Measurements from ENCODE around the gene SLFN11.
"Not testable (repeated sequence)": the region's sequence is repeated elsewhere in the genome, so short reads cannot be mapped to it uniquely, and the experiment has no call there.

The SLFN11 gene, protein sequence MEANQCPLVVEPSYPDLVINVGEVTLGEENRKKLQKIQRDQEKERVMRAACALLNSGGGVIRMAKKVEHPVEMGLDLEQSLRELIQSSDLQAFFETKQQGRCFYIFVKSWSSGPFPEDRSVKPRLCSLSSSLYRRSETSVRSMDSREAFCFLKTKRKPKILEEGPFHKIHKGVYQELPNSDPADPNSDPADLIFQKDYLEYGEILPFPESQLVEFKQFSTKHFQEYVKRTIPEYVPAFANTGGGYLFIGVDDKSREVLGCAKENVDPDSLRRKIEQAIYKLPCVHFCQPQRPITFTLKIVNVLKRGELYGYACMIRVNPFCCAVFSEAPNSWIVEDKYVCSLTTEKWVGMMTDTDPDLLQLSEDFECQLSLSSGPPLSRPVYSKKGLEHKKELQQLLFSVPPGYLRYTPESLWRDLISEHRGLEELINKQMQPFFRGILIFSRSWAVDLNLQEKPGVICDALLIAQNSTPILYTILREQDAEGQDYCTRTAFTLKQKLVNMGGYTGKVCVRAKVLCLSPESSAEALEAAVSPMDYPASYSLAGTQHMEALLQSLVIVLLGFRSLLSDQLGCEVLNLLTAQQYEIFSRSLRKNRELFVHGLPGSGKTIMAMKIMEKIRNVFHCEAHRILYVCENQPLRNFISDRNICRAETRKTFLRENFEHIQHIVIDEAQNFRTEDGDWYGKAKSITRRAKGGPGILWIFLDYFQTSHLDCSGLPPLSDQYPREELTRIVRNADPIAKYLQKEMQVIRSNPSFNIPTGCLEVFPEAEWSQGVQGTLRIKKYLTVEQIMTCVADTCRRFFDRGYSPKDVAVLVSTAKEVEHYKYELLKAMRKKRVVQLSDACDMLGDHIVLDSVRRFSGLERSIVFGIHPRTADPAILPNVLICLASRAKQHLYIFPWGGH

GRCh38 chr17:35373534-35373983 lies at the start of gene SLFN11:
Gene SLFN11, minus strand, starts transcription at chr17:35373621. Its CDS starts 9,814 bp downstream, at chr17:35363807.
- DNase-seq: no peak

GRCh38 chr17:35421069-35421468 lies 47.6 kb upstream of the SLFN11 start:
- DNase-seq: not testable (repeated sequence)

GRCh38 chr17:35416659-35417058 lies 43.2 kb upstream of the SLFN11 start:
- DNase-seq: no peak

GRCh38 chr17:35414707-35415106 lies 41.3 kb upstream of the SLFN11 start:
- not testable (repeated sequence) for DNase-seq

- DNase-seq: no peak
These were observed 40.8 kb upstream of the SLFN11 start for GRCh38 chr17:35414247-35414646.

DNA sequence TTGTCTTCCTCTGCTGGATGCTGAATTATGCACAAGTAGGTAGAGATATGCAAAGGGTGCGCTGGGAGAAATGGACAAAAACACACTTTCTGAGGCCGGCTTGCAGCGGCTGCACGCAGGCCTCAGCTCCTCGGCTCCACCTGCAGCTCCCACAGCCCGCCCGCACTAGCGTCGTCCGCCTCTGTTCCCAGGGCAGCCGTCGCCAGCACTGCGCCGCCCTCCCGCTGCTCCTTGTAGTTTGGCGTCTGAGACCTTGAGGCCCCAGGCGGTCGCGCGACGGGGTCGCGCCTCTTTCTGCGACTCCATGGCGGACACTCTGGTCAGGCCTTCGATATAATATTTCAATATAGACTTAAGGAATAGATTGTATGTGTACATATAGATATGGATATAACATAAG lies 34.1 kb upstream of the SLFN11 start:
- no peak for DNase-seq

- DNase-seq: no peak
These were observed 33.1 kb upstream of the SLFN11 start for GRCh38 chr17:35406568-35406967.

DNA sequence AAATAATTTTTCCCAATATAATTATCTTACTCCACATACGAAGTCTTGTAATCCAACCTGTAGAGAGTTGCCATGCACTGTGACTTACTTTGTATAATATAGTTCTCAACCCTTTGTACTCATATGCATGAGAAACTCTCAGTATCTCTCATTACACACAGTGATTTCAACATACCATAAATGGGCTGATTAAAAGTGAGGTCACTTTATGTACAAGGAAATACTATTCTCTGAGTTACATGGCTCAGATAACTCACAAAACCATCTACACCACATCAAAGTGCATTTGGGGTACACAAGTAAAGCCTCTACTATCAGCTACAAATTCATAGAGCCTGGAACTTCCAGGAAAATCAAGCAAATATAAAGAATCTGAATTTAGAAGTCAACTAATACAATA lies 30.9 kb upstream of the SLFN11 start:
- DNase-seq: no peak

DNA sequence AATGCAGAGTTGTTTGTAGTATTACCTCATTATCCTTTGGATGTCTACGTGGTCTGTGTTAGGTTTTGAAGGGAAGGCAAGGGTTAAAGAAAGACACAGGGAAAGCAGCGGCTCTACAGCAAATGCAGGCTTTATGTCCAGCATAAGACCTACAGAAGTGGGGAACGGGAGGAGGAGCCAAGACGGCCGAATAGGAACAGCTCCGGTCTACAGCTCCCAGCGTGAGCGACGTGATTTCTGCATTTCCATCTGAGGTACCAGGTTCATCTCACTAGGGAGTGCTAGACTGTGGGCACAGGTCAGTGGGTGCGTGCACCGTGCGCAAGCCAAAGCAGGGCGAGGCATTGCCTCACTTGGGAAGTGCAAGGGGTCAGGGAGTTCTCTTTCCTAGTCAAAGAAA lies 20.4 kb upstream of the SLFN11 start:
- not testable (repeated sequence) for DNase-seq

DNA sequence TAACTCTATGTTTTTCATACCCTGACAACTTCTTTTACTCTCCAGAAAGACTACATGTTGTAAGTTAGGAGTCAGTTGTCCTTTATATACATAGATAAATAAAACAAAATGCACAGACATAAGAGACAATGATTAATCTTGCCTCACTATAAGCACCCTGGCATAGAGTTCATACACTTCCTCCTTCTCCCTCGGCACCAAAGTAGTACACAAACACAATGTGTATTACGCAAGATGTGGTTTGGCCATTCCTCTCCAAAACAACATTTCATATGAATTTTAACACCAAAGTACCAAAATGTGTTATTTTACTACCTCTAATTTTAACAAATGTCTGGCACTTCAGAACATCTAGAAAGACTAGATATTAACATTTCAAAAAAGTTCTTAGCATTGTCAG lies 17.2 kb upstream of the SLFN11 start:
- DNase-seq: no peak

DNA sequence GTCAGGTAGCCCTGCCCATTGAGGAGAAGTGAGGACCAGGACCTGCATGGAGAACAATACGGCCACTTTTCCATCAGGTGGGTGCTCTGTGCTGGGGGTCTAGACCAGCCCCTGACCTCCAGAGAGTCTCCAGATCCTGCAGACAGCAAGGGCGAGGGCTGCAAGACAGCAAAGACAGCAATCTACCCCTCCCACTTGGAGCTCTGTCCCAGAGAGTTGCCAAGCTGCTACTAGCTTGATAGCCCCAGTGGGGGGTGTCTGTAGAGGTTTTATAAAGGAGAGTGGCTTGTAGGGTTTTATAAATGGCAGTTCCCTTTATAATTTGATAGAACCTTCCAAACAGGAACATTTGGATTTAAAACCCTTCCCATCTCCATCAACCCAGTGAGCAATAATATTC lies 16.7 kb upstream of the SLFN11 start:
- DNase-seq: no peak

- DNase-seq: no peak
These were observed 14.1 kb upstream of the SLFN11 start for GRCh38 chr17:35387496-35387895.

DNA sequence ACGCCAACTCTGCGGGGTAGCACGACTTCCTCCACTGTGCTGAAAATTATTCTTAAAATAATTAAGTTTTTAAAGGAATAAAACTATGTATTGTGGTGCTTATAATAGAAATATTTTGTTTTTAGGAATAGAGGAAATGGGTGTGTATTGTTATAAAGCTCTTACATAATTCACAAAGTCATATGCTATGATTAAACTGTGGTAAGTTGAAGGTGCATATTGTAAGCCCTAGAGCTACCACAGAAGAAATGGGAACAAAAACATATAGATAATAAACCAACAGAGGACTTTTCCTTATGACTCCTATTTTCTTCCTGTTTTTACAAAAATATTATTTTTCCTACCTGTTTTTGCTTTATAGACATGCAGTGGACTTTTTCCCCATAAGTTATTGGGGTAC lies 4.3 kb upstream of the SLFN11 start:
- DNase-seq: no peak

DNA sequence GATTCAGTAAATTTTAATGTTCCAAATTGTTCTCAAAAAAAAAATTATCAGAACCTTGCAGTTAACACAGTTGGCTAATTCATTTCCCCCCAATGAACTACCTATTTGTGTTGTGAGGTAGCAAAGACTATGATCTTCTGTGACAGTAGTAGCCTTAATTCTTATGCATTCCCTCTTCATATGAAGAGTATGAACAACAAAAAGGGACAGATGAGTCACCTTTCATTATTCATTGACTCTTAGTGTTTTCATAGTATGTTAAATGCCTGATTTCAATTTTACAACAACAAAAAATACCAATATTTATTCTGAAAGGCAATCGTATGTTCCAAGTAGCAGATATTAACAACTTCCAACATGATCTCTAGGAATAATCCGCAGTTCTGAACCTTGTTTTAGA lies 3.6 kb upstream of the SLFN11 start:
- DNase-seq: no peak

DNA sequence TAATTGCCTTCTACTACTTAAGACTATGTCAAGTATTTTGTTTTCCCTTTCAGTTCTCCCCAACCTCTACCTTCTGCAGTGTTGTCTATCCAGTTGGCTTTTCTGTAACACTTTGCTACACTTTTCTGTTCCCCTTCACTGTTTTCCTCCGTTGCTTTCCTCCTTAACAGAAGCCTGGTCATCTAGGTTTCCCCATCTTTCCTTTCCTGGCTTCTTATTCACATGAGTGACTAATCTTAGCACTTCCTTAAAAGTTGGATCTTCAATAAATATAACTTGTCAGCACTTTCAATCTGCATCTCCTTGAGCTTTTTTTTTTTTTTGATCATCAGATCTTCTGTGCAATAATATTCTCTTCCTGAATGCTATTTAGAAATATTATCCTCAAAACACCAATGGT lies 2.8 kb upstream of the SLFN11 start:
- DNase-seq: no peak

GRCh38 chr17:35374766-35375344 lies 1.4 kb upstream of the SLFN11 start:
- no peak for DNase-seq

GRCh38 chr17:35373984-35374765 lies 754 bp upstream of the SLFN11 start:
- no peak for DNase-seq

DNA sequence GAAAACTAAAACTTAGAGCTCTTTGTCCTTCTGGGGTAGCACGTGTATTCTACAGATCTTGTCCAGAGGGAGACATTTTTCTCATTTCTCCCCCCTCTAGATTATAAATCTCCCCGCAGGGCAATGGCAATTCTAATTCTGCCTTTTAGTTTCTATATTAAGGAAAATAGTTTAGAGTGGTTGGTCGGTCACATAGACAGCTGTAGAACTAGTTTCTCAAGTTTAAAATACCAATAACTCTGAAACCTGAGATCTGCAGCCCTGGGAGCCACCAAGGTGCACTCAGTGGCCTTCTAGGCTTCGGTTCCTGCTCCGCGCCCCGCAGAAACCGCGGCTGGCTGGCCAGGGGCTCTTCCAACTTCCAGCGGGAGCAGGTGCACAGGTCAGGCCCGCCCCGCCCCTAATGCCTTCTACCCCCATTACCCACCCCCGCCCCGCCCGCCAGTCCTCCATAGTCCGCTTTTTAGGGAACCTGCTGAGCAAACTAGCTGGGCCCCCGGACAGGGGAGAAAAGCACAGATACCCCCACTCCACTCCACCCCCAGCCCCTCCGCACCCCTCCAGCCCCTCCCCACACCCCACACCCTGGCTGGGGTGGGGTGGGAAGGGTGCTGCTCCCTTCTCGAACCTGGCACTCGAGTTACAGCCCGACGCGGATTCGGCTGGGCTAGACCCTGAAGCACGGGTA lies 431 bp downstream of the SLFN11 start:
- no peak for DNase-seq

DNA sequence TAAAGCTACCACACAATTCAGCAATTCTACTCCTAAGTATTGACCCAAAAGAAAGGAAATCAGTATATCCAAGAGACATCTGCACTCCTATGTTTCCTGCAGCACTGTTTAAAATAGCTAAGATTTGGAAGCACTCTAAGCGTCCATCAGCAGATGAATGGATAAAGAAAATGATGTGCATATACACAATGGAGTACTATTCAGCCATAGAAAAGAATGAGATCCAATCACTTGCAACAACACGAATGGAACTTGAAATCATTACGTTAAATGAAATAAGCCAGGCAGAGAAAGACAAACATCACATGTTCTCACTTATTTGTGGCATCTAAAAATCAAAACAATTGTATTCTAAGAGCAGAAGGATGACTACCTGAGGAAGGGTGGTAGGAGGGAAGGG lies 1.5 kb downstream of the SLFN11 start:
- no peak for DNase-seq

DNA sequence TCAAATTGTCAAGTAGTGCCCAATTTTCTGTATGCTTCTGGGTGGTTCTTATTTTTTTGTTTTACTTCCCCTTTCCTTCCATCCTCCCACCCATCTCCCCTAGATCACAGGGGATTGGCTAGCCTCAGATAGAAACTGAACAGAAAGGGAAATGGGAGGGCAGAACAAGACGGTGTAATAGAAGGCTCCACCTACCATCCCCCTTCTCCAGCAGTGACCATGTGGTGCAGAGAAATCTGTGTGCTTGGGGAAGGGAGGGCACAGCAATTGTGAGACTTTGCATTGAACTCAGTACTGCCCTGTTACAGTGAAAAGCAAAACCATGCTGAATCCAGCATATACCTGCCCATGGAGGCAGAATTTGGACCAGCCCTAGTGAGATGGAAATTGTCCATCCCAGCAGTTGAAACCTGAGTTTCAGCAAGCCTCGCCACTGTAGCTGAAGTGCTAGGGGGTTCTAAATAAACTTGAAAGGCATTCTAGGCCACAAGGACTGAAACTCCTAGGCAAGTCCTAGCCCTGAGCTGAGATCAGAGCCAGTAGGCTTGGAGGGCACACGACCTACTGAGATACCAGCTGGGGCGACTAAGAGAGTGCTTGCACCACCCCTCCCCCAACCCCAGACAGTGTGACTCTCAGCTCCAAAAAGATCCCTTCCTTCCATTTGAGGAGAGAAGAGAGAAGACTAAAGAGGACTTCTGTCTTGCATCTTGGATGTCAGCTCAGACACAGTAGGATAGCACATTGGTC lies 5.2 kb downstream of the SLFN11 start:
- no peak for DNase-seq

GRCh38 chr17:35361027-35361426 lies 12.4 kb downstream of the SLFN11 start:
- DNase-seq: no peak

All from NCI-H1436 (cell line).